ENCODE measurements around the gene PTPRG.

Gene PTPRG

GRCh38 chr3:62143843-62144450, 582.6 kb downstream of the PTPRG start:
- TF ChIP-seq ZFX (IDR thresholded peaks at IDR 0.05): no peak
- TF ChIP-seq, protein P1, sequence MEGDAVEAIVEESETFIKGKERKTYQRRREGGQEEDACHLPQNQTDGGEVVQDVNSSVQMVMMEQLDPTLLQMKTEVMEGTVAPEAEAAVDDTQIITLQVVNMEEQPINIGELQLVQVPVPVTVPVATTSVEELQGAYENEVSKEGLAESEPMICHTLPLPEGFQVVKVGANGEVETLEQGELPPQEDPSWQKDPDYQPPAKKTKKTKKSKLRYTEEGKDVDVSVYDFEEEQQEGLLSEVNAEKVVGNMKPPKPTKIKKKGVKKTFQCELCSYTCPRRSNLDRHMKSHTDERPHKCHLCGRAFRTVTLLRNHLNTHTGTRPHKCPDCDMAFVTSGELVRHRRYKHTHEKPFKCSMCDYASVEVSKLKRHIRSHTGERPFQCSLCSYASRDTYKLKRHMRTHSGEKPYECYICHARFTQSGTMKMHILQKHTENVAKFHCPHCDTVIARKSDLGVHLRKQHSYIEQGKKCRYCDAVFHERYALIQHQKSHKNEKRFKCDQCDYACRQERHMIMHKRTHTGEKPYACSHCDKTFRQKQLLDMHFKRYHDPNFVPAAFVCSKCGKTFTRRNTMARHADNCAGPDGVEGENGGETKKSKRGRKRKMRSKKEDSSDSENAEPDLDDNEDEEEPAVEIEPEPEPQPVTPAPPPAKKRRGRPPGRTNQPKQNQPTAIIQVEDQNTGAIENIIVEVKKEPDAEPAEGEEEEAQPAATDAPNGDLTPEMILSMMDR (conservative IDR thresholded peaks at IDR 0.05): no peak
- H3K27ac ChIP-seq: no peak overlapping the region

DNA sequence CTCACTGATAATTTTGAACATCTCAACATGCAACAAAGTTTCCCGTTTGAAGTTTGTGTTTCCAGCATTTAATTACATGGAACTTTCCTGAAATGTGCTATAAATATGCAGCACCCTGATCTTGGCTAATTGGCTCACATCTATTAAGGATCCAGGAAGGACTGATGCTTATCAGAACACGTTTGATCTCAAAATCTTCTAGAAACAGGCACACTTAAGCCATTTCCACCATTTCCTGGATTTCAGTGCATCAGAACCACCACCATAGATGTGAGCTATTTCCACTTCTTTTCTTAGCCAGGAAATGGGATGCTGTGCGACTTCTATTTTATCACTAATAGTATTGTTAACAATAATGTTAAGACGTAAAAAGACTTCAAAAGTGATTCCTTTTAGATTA, 583.1 kb downstream of the PTPRG start:
- no peak for TF ChIP-seq ZFX (IDR thresholded peaks at IDR 0.05)
- TF ChIP-seq, protein P1 (conservative IDR thresholded peaks at IDR 0.05): no peak
- no peak overlapping the region for H3K27ac ChIP-seq

- H3K27ac ChIP-seq: no peak overlapping the region
- TF ChIP-seq, protein P1 (conservative IDR thresholded peaks at IDR 0.05): no peak
- TF ChIP-seq ZFX (IDR thresholded peaks at IDR 0.05): no peak
Measured at GRCh38 chr3:62145086-62145757, 583.9 kb downstream of the PTPRG start.

GRCh38 chr3:62149539-62149938, 588.2 kb downstream of the PTPRG start:
- TF ChIP-seq, protein P1 (conservative IDR thresholded peaks at IDR 0.05): no peak
- no peak for TF ChIP-seq ZFX (IDR thresholded peaks at IDR 0.05)

GRCh38 chr3:62149962-62150361, 588.6 kb downstream of the PTPRG start:
- H3K27ac ChIP-seq: no peak overlapping the region
- TF ChIP-seq, protein P1 (conservative IDR thresholded peaks at IDR 0.05): no peak
- no peak for TF ChIP-seq ZFX (IDR thresholded peaks at IDR 0.05)

More at GRCh38 chr3:62149539-62149938, 588.2 kb downstream of the PTPRG start:
- no peak overlapping the region for H3K27ac ChIP-seq

GRCh38 chr3:62151591-62151990, 590.2 kb downstream of the PTPRG start:
- H3K27ac ChIP-seq: no peak overlapping the region
- TF ChIP-seq ZFX (IDR thresholded peaks at IDR 0.05): no peak
- TF ChIP-seq, protein P1 (conservative IDR thresholded peaks at IDR 0.05): no peak

DNA sequence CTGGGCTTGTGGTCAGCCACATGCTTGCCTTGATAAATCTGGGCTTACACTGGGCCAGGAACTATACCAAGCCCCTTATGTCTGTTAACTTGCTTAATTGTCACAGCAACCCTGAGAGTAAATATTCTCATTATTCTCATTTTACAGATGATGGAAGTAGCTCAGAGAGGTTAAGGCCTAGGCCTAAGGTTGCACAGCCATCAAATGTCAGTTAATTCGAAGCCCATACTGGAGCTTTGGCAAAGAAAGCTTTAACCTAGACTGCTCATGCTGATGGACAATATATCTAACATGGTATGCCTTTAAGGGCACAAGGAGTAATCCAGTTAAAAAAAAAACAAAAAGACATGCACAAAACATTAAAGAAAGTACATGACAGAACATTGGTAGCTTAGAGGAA, 591.9 kb downstream of the PTPRG start:
- H3K27ac ChIP-seq: no peak overlapping the region
- TF ChIP-seq, protein P1 (conservative IDR thresholded peaks at IDR 0.05): no peak
- no peak for TF ChIP-seq ZFX (IDR thresholded peaks at IDR 0.05)
